Peyer's patch (tissue), 4 donors: ENCODE measurements around the gene EPHA6. TPM values are rescaled to one million over a fixed set of nuclear protein-coding genes. Genes with fewer than 3 reads are reported as not detected.

ENCODE experiments used
- DNase-seq, 3 donors: peaks; one replicate each; pipeline ENCODE4 v3.0.0-alpha.2; 2017 to 2019
- H3K27ac ChIP-seq, 4 donors: fragments of 200-600 bp; sonication (generic); one replicate each; pipeline ENCODE4 v1.5.1; 2016 to 2019
- H3K27me3 ChIP-seq, 2 donors: fragments of 200-600 bp; sonication (generic); one replicate each; pipeline ENCODE4 v1.5.1; 2019
- H3K36me3 ChIP-seq, 3 donors: fragments of 200-600 bp; sonication (generic); one replicate each; pipeline ENCODE4 v1.5.1; 2016 to 2019
- H3K4me1 ChIP-seq, 4 donors: fragments of 200-600 bp; sonication (generic); one replicate each; pipeline ENCODE4 v1.5.1; 2016 to 2019
- H3K4me3 ChIP-seq, 4 donors: fragments of 200-600 bp; sonication (generic); 1 replicate in 3 of 4; 2 replicates in 1 of 4; pipeline ENCODE4 v1.5.1; 2016 to 2019; ENCODE audit warnings: mild to moderate bottlenecking in 1 of 4
- H3K9me3 ChIP-seq, 4 donors: fragments of 200-600 bp; sonication (generic); one replicate each; pipeline ENCODE4 v1.5.1; 2016 to 2019; ENCODE audit warnings: mild to moderate bottlenecking in 1 of 4
- CTCF ChIP-seq, 6 experiments: fragments of 450-650 bp in 4 of 6; fragments of 200-600 bp in 2 of 6; sonication (generic) in 1 of 6; IDR thresholded peaks; one replicate each; pipeline ENCODE4 v1.5.1; 2017 to 2019; ENCODE audit warnings: antibody characterized with exemption in 6 of 6, mild to moderate bottlenecking in 3 of 6, moderate library complexity in 1 of 6
- POLR2A ChIP-seq, 2 donors: fragments of 450-650 bp; IDR thresholded peaks; one replicate each; pipeline ENCODE4 v1.5.1; 2017; ENCODE audit warnings: antibody characterized with exemption in 2 of 2, mild to moderate bottlenecking in 2 of 2, moderate library complexity in 2 of 2
- total RNA-seq, 4 donors: library from RNA; depleted of rRNA; stranded (reverse); fragments of >200 nt; gene quantifications; one replicate each; pipeline ENCODE4 v1.1.0, GENCODE V29; 2016

EPHA6 gene
- total RNA-seq, 4 donors from 2014 or later = 1.7 to 2.1 (median 1.9) TPM; not detected in 1

- no peaks in the 10 kb centered on the region for H3K9me3 ChIP-seq
- no peaks in the 10 kb centered on the region for H3K27me3 ChIP-seq
- no peak overlapping the region for H3K4me3 ChIP-seq
- no peak overlapping the region for H3K27ac ChIP-seq
- no peaks in the 10 kb centered on the region for H3K36me3 ChIP-seq
- no peaks in the 10 kb centered on the region for H3K4me1 ChIP-seq
- no peak for DNase-seq
- no peak for TF ChIP-seq POLR2A (IDR thresholded peaks at IDR 0.05)
- no peak for TF ChIP-seq CTCF (IDR thresholded peaks at IDR 0.05)
These were observed 262.3 kb downstream of the EPHA6 start for GRCh38 chr3:97076673-97077072.

GRCh38 chr3:97089621-97090020, 275.2 kb downstream of the EPHA6 start:
- H3K9me3 ChIP-seq = no peaks in the 10 kb centered on the region

GRCh38 chr3:97102641-97103040, 288.2 kb downstream of the EPHA6 start:
- TF ChIP-seq POLR2A (IDR thresholded peaks at IDR 0.05) = no peak
- no peak for TF ChIP-seq CTCF (IDR thresholded peaks at IDR 0.05)
- Histone ChIP-seq H3K4me3 (no peak overlapping the region), H3K36me3 (no peaks in the 10 kb centered on the region), H3K27me3 (no peaks in the 10 kb centered on the region), H3K9me3 (no peaks in the 10 kb centered on the region), H3K27ac (no peak overlapping the region), H3K4me1 (no peaks in the 10 kb centered on the region)
- DNase-seq = no peak

More at GRCh38 chr3:97089621-97090020, 275.2 kb downstream of the EPHA6 start:
- no peaks in the 10 kb centered on the region for H3K27me3 ChIP-seq
- H3K36me3 ChIP-seq = no peaks in the 10 kb centered on the region
- H3K27ac ChIP-seq = no peak overlapping the region
- H3K4me3 ChIP-seq = no peak overlapping the region
- TF ChIP-seq CTCF (IDR thresholded peaks at IDR 0.05) (no peak), POLR2A (IDR thresholded peaks at IDR 0.05) (no peak)
- no peak for DNase-seq
- no peaks in the 10 kb centered on the region for H3K4me1 ChIP-seq

- H3K27ac ChIP-seq = no peak overlapping the region
- H3K4me3 ChIP-seq = no peak overlapping the region
- no peaks in the 10 kb centered on the region for H3K27me3 ChIP-seq
- H3K36me3 ChIP-seq = no peaks in the 10 kb centered on the region
- no peak for DNase-seq
- TF ChIP-seq CTCF (IDR thresholded peaks at IDR 0.05) = no peak
- no peak for TF ChIP-seq POLR2A (IDR thresholded peaks at IDR 0.05)
- no peaks in the 10 kb centered on the region for H3K9me3 ChIP-seq
- H3K4me1 ChIP-seq = no peaks in the 10 kb centered on the region
These were observed 291.7 kb downstream of the EPHA6 start for GRCh38 chr3:97105989-97106651.

- no peak for DNase-seq
- no peak for TF ChIP-seq CTCF (IDR thresholded peaks at IDR 0.05)
- no peak for TF ChIP-seq POLR2A (IDR thresholded peaks at IDR 0.05)
- Histone ChIP-seq H3K27me3 (no peaks in the 10 kb centered on the region), H3K9me3 (no peaks in the 10 kb centered on the region), H3K4me3 (no peak overlapping the region), H3K36me3 (no peaks in the 10 kb centered on the region), H3K27ac (no peak overlapping the region), H3K4me1 (no peaks in the 10 kb centered on the region)
These were observed 292.2 kb downstream of the EPHA6 start for GRCh38 chr3:97106652-97106989.

GRCh38 chr3:97108136-97108535, 293.7 kb downstream of the EPHA6 start:
- no peaks in the 10 kb centered on the region for H3K36me3 ChIP-seq
- TF ChIP-seq POLR2A (IDR thresholded peaks at IDR 0.05) = no peak
- TF ChIP-seq CTCF (IDR thresholded peaks at IDR 0.05) = no peak

More at GRCh38 chr3:97108136-97108535, 293.7 kb downstream of the EPHA6 start:
- no peak overlapping the region for H3K4me3 ChIP-seq
- no peak for DNase-seq
- H3K27me3 ChIP-seq = no peaks in the 10 kb centered on the region
- no peaks in the 10 kb centered on the region for H3K4me1 ChIP-seq
- H3K9me3 ChIP-seq = no peaks in the 10 kb centered on the region
- H3K27ac ChIP-seq = no peak overlapping the region
